PC-9 (cell line): Measurements from ENCODE around the gene AMT. TPM values are rescaled to one million over a fixed set of nuclear protein-coding genes. Genes with fewer than 3 reads are reported as not detected.
A peak's percentile ranks its signal among the peaks of the same experiment; 100 is the strongest.

Experiments used
- Bru-seq: library from RNA; stranded (reverse); fragments of 400-500 nt; gene quantifications from one replicate; lab custom pipeline; 2021; lab: Mats Ljungman, UMichigan
- BruChase-seq, 2 experiments: library from RNA; stranded (reverse); fragments of 400-500 nt; gene quantifications; one replicate each; lab custom pipeline; 2021; lab: Mats Ljungman, UMichigan
- BruUV-seq: library from RNA; stranded (reverse); fragments of 400-500 nt; replicated peaks from 2 replicates; lab custom pipeline; 2021; lab: Mats Ljungman, UMichigan
- CTCF ChIA-PET: fragments of 300-600 bp; sonication (Branson Sonifier 250); formaldehyde crosslinking; loops from one replicate; lab custom pipeline; 2022; ENCODE audit warnings: antibody characterized with exemption; lab: Charles Lee
- POLR2A ChIA-PET: fragments of 300-600 bp; sonication (Branson Sonifier 250); formaldehyde crosslinking; loops from one replicate; lab custom pipeline; 2022; ENCODE audit warnings: antibody characterized with exemption; ENCODE audit not compliant: unreplicated experiment; lab: Charles Lee
- DNase-seq, 2 experiments: peaks; one replicate each; pipeline versions ENCODE4 v3.0.0 to v3.0.0-alpha.2; 2015 to 2022; ENCODE audit warnings: mixed read lengths in 1 of 2
- H2AFZ ChIP-seq: fragments of 200-600 bp; sonication (generic); 2 replicates; pipeline ENCODE4 v1.8.1; 2017; ENCODE audit warnings: antibody characterized with exemption
- H3F3A ChIP-seq: fragments of 200-600 bp; sonication (generic); 2 replicates; pipeline ENCODE4 v1.8.1; 2017; ENCODE audit warnings: antibody characterized with exemption, mild to moderate bottlenecking, low read depth; ENCODE audit not compliant: insufficient read depth
- H3K27ac ChIP-seq: fragments of 200-600 bp; sonication (generic); 2 replicates; pipeline ENCODE4 v1.6.1; 2016; ENCODE audit warnings: mixed run types
- H3K27me3 ChIP-seq: fragments of 200-600 bp; sonication (generic); 2 replicates; pipeline ENCODE4 v1.6.1; 2016; ENCODE audit warnings: low read depth, mixed run types; ENCODE audit not compliant: insufficient read depth
- H3K36me3 ChIP-seq: fragments of 200-600 bp; sonication (generic); 2 replicates; pipeline ENCODE4 v1.6.1; 2016; ENCODE audit warnings: low read depth, mixed run types
- H3K4me1 ChIP-seq: fragments of 200-600 bp; sonication (generic); replicated peaks from 2 replicates; pipeline ENCODE4 v1.6.1; 2016; ENCODE audit warnings: mixed run types; ENCODE audit not compliant: insufficient read depth
- H3K4me2 ChIP-seq: fragments of 200-600 bp; sonication (generic); 2 replicates; pipeline ENCODE4 v1.6.1; 2017; ENCODE audit warnings: mixed run types
- H3K4me3 ChIP-seq: fragments of 200-600 bp; sonication (generic); 2 replicates; pipeline ENCODE4 v1.6.1; 2016; ENCODE audit warnings: mixed run types
- H3K79me2 ChIP-seq: fragments of 200-600 bp; sonication (generic); 2 replicates; pipeline ENCODE4 v1.6.1; 2017; ENCODE audit warnings: low read depth, mixed run types
- H3K9me2 ChIP-seq: fragments of 200-600 bp; sonication (generic); 2 replicates; pipeline ENCODE4 v1.8.1; 2017; ENCODE audit warnings: mild to moderate bottlenecking; ENCODE audit not compliant: insufficient read depth
- H3K9me3 ChIP-seq: fragments of 200-600 bp; sonication (generic); 2 replicates; pipeline ENCODE4 v1.8.1; 2016; ENCODE audit warnings: low read depth; ENCODE audit not compliant: insufficient read depth
- H4K20me1 ChIP-seq: fragments of 200-600 bp; sonication (generic); 2 replicates; pipeline ENCODE4 v1.8.1; 2017; ENCODE audit not compliant: insufficient read depth
- EZH2 ChIP-seq: fragments of 200-600 bp; sonication (generic); IDR thresholded peaks from 2 replicates; pipeline ENCODE4 v1.8.0; 2017; ENCODE audit warnings: antibody characterized with exemption, low read depth
- intact Hi-C: fragments of 100-400 bp; cut with micrococcal nuclease; formaldehyde crosslinking; loops from one replicate; pipeline ENCODE4 v1.10.0; 2022; ENCODE audit not compliant: unreplicated experiment
- long read RNA-seq: library from polyadenylated mRNA; stranded (forward); transcript quantifications from one replicate; pipeline ENCODE4 v2.0.0, GENCODE V29; 2022
- total RNA-seq: library from RNA; stranded (reverse); gene quantifications from 2 replicates; pipeline ENCODE4 v1.2.3, GENCODE V29; 2021
- TF ChIP-seq, protein P1 (sequence below): fragments of 200-600 bp; sonication (generic); conservative IDR thresholded peaks from 2 replicates; pipeline ENCODE4 v1.6.1; 2017; ENCODE audit warnings: mixed run types, antibody characterized with exemption, mild to moderate bottlenecking, moderate library complexity

AMT gene, protein sequence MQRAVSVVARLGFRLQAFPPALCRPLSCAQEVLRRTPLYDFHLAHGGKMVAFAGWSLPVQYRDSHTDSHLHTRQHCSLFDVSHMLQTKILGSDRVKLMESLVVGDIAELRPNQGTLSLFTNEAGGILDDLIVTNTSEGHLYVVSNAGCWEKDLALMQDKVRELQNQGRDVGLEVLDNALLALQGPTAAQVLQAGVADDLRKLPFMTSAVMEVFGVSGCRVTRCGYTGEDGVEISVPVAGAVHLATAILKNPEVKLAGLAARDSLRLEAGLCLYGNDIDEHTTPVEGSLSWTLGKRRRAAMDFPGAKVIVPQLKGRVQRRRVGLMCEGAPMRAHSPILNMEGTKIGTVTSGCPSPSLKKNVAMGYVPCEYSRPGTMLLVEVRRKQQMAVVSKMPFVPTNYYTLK
- total RNA-seq (12.9 and 17.6 TPM in 2 replicates), Bru-seq, nascent RNA (percentile 41 among the genes with signal in this experiment), BruChase-seq, experiment 1, labeled RNA remaining after a 2-hour chase (percentile 54 among the genes with signal in this experiment), BruChase-seq, experiment 2, labeled RNA remaining after a 6-hour chase (percentile 69 among the genes with signal in this experiment)
- long read RNA-seq, transcript AMT-217 (1 exons, 3,780 nt) = major isoform, 20 of 24 reads
- long read RNA-seq, partial matches to known transcripts = 0 of 24 reads
- long read RNA-seq, other reads (novel, unspliced or antisense) = 1 of 24 reads

- H3K79me2 ChIP-seq = no peaks in the 10 kb centered on the region
- no peaks in the 10 kb centered on the region for H3K9me2 ChIP-seq
- H3K9me3 ChIP-seq = no peaks in the 10 kb centered on the region
- H3K27ac ChIP-seq = peak within 1 kb of the TSS; percentile 75; the same call in 1 of the 2 replicates
- peaks cover 17% of the 10 kb centered on the region; the same call in 1 of the 2 replicates for H3F3A ChIP-seq
- no peak within 1 kb of the TSS for H3K4me3 ChIP-seq
- intact Hi-C loops = no loop called here
- TF ChIP-seq, protein P1, sequence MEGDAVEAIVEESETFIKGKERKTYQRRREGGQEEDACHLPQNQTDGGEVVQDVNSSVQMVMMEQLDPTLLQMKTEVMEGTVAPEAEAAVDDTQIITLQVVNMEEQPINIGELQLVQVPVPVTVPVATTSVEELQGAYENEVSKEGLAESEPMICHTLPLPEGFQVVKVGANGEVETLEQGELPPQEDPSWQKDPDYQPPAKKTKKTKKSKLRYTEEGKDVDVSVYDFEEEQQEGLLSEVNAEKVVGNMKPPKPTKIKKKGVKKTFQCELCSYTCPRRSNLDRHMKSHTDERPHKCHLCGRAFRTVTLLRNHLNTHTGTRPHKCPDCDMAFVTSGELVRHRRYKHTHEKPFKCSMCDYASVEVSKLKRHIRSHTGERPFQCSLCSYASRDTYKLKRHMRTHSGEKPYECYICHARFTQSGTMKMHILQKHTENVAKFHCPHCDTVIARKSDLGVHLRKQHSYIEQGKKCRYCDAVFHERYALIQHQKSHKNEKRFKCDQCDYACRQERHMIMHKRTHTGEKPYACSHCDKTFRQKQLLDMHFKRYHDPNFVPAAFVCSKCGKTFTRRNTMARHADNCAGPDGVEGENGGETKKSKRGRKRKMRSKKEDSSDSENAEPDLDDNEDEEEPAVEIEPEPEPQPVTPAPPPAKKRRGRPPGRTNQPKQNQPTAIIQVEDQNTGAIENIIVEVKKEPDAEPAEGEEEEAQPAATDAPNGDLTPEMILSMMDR = no peak
- no peak for TF ChIP-seq EZH2
- no peak within 1 kb of the TSS for H2AFZ ChIP-seq
- H3K36me3 ChIP-seq = no peaks in the 10 kb centered on the region
- no TSS peak for BruUV-seq
- H3K4me2 ChIP-seq = no peak within 1 kb of the TSS
- CTCF ChIA-PET = no interaction called here
- DNase-seq = no peak
- peaks cover 35% of the 10 kb centered on the region for H3K4me1 ChIP-seq
- H3K27me3 ChIP-seq = no peaks in the 10 kb centered on the region
- POLR2A ChIA-PET = no interaction called here
- H4K20me1 ChIP-seq = no peaks in the 10 kb centered on the region
Observed at GRCh38 chr3:49422379-49423248, at the start of gene AMT. Gene AMT (minus strand): TSS chr3:49422473. CDS start chr3:49422450, 23 bp downstream.

DNA sequence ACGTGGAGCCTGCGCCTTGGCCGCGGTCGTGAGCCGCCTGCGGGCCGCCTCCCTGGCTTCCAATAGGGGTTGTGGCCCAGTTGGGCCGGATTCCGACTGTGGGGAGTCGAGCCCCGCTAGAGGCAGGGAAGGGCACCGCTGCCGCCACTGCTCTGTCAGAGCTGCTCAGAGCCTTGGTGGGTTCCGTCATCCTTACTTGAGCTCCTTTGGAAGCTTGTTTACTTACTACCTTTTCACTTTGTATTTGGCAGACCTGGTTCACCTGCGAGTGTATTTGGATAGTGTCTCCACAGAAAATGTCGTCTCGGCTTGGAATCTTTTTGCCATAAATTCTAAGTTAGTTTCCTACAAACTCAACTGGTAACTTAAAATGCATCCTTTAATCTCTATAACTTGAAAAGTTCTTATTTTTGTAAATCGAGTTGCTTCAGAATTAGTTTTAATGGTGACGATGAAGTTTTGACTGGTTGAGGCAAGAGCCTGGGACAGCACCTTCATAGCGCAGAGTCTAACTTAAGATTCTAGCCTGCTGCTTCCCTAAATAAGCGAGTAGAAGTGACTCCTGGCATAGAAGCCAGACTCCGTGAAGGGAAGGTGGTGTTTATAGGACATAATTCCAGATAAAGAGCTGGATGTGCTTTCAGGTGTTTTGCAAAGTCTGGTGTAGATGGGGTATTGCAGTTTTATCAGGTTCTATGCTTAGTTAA, 48.6 kb upstream of the AMT start:
- intact Hi-C loops = no loop called here
- Histone ChIP-seq H3K4me1 (peaks cover 39% of the 10 kb centered on the region), H3K79me2 (peaks cover 48% of the 10 kb centered on the region), H3K9me3 (no peaks in the 10 kb centered on the region), H4K20me1 (no peaks in the 10 kb centered on the region), H3F3A (peaks cover 32% of the 10 kb centered on the region), H3K27me3 (no peaks in the 10 kb centered on the region), H3K4me3 (peak overlapping the region; percentile 98), H3K27ac (peak overlapping the region; percentile 67), H3K36me3 (no peaks in the 10 kb centered on the region), H3K4me2 (peak overlapping the region; percentile 99), H3K9me2 (no peaks in the 10 kb centered on the region), H2AFZ (peak overlapping the region; percentile 82)
- no peak for TF ChIP-seq EZH2
- TF ChIP-seq, protein P1 = no peak; the same call in 1 of the 2 replicates
- no peak for DNase-seq
- POLR2A ChIA-PET = interaction anchor here (1.0 to 1.2 kb wide), 2 partner anchors 10 to 130 kb away, joined by 4 to 16 read pairs; no protein-coding TSS in a partner anchor
- BruUV-seq = no TSS peak
- CTCF ChIA-PET = interaction anchor here (1.1 to 1.4 kb wide), 2 partner anchors 14 to 16 kb away, joined by 5 to 7 read pairs; no protein-coding TSS in a partner anchor
